ENCODE results near the gene HTRA2. TPM values are rescaled to one million over a fixed set of nuclear protein-coding genes. Genes with fewer than 3 reads are reported as not detected.

The HTRA2 gene
- total and polyA plus RNA-seq, 5 donors from 2014 or later: 25.8 to 34.1 (median 29.2) TPM

DNA sequence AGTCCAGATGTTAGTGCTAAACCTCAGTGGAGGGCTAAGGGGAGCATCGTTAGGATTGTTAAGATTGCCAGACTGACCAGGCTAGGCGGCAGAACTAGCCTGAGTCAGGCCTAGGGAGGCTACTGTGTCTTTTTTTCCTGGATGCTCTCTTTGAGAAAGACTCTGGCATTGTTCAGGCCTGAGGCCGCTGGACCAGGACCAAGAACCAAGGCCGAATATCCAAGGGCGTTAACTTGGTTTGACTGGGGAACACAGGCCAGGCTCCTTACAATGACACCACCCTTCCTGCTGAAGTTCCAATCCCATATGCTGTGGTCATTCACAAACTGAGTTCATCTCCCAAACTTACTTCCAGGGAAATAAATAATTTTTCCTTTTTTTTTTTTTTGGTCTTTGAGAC is 10.6 kb downstream of the HTRA2 start:
- no peaks in the 10 kb centered on the region for H3K4me1 Mint-ChIP-seq
- no peak overlapping the region for H3K27ac Mint-ChIP-seq
- no peak for ATAC-seq (ENCODE audit: low read depth in 2 of 2)
- no peak for DNase-seq
- H3K9me3 Mint-ChIP-seq: peaks cover 0 to 2% (median 0%) of the 10 kb centered on the region in 7 donors
- Histone ChIP-seq H3K9me3 (ENCODE audit: control insufficient read depth in 2 of 2, low read length in 2 of 2) (no peaks in the 10 kb centered on the region), H3K4me1 (ENCODE audit: control insufficient read depth, insufficient read depth, low read length, poor library complexity, severe bottlenecking) (no peaks in the 10 kb centered on the region), H3K27ac (ENCODE audit: insufficient read depth, low read length, poor library complexity, severe bottlenecking) (no peak overlapping the region), H3K36me3 (ENCODE audit: control insufficient read depth, insufficient read depth, low read length) (no peaks in the 10 kb centered on the region), H3K4me3 (ENCODE audit: low read depth, low read length) (no peak overlapping the region), H3K27me3 (ENCODE audit: control insufficient read depth, insufficient read depth, low read length) (peaks cover 28% of the 10 kb centered on the region)
- no peaks in the 10 kb centered on the region for H3K36me3 Mint-ChIP-seq
- H3K27me3 Mint-ChIP-seq: peaks cover 32% of the 10 kb centered on the region
- H3K4me3 Mint-ChIP-seq: no peak overlapping the region

DNA sequence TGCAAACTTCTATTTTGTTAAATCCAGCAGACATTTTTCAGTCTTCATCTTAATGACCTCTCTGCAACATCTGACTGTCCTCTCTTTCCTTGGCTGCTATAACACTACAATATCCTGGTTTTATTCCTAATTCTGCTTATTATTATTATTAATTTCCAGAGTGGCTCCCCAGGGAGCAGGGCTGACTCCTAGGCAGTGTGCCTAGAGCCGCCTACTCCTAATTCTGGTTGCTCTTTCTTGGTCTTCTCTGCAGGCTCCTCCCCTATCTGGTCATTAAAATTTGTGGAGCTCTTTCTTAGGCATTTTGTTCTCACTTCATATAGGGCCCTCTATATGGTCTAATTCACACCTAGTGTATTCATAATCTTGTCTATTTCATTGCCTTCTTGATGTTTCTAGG is 13.2 kb downstream of the HTRA2 start:
- Mint-ChIP-seq H3K27ac (no peak overlapping the region), H3K27me3 (peaks cover 50% of the 10 kb centered on the region), H3K4me3 (no peak overlapping the region), H3K36me3 (no peaks in the 10 kb centered on the region), H3K4me1 (peaks cover 0 to 2% (median under 1%) of the 10 kb centered on the region in 4 donors), H3K9me3 (peaks cover 0 to 2% (median 0%) of the 10 kb centered on the region in 7 donors)
- no peaks in the 10 kb centered on the region for H3K36me3 ChIP-seq (ENCODE audit: control insufficient read depth, insufficient read depth, low read length)
- H3K9me3 ChIP-seq (ENCODE audit: control insufficient read depth in 2 of 2, low read length in 2 of 2): no peaks in the 10 kb centered on the region
- ATAC-seq (ENCODE audit: low read depth in 2 of 2): no peak
- DNase-seq: no peak
- H3K27me3 ChIP-seq (ENCODE audit: control insufficient read depth, insufficient read depth, low read length): peaks cover 29% of the 10 kb centered on the region
- H3K4me3 ChIP-seq (ENCODE audit: low read depth, low read length): no peak overlapping the region
- no peak overlapping the region for H3K27ac ChIP-seq (ENCODE audit: insufficient read depth, low read length, poor library complexity, severe bottlenecking)
- no peaks in the 10 kb centered on the region for H3K4me1 ChIP-seq (ENCODE audit: control insufficient read depth, insufficient read depth, low read length, poor library complexity, severe bottlenecking)

DNA sequence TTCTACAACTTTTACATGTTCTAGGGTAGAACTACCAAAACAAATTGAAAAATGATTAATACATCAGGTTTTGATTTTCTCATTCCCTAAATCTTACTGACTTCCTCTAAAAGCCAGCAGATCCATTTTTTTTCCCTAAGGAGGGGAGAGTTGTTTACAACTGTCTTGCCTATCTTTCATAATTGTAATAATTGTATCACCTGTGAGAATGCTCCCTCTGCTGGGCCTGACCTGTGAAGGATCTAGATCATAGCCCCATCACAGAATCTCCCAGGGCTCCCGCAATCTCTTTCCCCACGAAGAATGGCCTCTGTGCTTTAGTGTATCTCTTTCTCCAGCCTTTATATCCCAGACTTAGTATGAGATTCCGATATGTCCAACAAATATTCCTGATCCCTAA is 14.9 kb downstream of the HTRA2 start:
- Histone ChIP-seq H3K36me3 (ENCODE audit: control insufficient read depth, insufficient read depth, low read length) (no peaks in the 10 kb centered on the region), H3K9me3 (ENCODE audit: control insufficient read depth in 2 of 2, low read length in 2 of 2) (no peaks in the 10 kb centered on the region), H3K27me3 (ENCODE audit: control insufficient read depth, insufficient read depth, low read length) (peaks cover 30% of the 10 kb centered on the region), H3K27ac (ENCODE audit: insufficient read depth, low read length, poor library complexity, severe bottlenecking) (no peak overlapping the region), H3K4me3 (ENCODE audit: low read depth, low read length) (no peak overlapping the region), H3K4me1 (ENCODE audit: control insufficient read depth, insufficient read depth, low read length, poor library complexity, severe bottlenecking) (peaks cover 13% of the 10 kb centered on the region)
- Mint-ChIP-seq H3K4me3 (peak overlapping the region in 1 of 4 donors; percentile 40), H3K36me3 (no peaks in the 10 kb centered on the region), H3K9me3 (peaks cover 0 to 2% (median 0%) of the 10 kb centered on the region in 7 donors), H3K27ac (no peak overlapping the region), H3K4me1 (peaks cover 5 to 13% (median 7%) of the 10 kb centered on the region in 4 donors), H3K27me3 (peaks cover 49% of the 10 kb centered on the region)
- peak in 1 of 3 donors; percentile 35 for DNase-seq
- ATAC-seq (ENCODE audit: low read depth in 2 of 2): no peak

DNA sequence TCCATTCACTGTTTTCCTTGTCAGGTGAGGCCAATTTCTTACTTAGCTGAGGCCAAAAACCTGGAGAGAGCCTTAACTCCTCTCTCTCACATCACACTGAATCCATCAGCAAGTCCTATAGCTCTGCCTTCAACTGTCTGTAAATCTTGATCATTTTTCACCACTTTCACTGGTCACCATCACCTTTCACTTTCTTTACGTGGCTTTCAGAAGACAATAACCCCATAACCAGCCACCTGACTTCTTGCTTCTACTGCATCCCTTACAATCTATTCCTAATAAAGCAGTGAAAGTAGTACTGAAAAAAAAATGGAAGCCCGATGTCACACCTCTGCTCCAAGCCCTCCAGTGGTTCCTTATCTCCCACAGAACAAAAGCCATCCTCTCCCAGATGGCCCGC is 16.3 kb downstream of the HTRA2 start:
- peaks cover 13% of the 10 kb centered on the region for H3K4me1 ChIP-seq (ENCODE audit: control insufficient read depth, insufficient read depth, low read length, poor library complexity, severe bottlenecking)
- H3K36me3 ChIP-seq (ENCODE audit: control insufficient read depth, insufficient read depth, low read length): no peaks in the 10 kb centered on the region
- no peaks in the 10 kb centered on the region for H3K9me3 ChIP-seq (ENCODE audit: control insufficient read depth in 2 of 2, low read length in 2 of 2)
- H3K4me3 Mint-ChIP-seq: no peak overlapping the region
- no peak for ATAC-seq (ENCODE audit: low read depth in 2 of 2)
- peaks cover 58% of the 10 kb centered on the region for H3K27me3 Mint-ChIP-seq
- H3K27ac ChIP-seq (ENCODE audit: insufficient read depth, low read length, poor library complexity, severe bottlenecking): no peak overlapping the region
- no peaks in the 10 kb centered on the region for H3K36me3 Mint-ChIP-seq
- no peak for DNase-seq
- H3K27ac Mint-ChIP-seq: no peak overlapping the region
- H3K9me3 Mint-ChIP-seq: peaks cover 0 to 2% (median 0%) of the 10 kb centered on the region in 7 donors
- peaks cover 5 to 14% (median 7%) of the 10 kb centered on the region in 4 donors for H3K4me1 Mint-ChIP-seq
- no peak overlapping the region for H3K4me3 ChIP-seq (ENCODE audit: low read depth, low read length)
- H3K27me3 ChIP-seq (ENCODE audit: control insufficient read depth, insufficient read depth, low read length): peaks cover 35% of the 10 kb centered on the region

DNA sequence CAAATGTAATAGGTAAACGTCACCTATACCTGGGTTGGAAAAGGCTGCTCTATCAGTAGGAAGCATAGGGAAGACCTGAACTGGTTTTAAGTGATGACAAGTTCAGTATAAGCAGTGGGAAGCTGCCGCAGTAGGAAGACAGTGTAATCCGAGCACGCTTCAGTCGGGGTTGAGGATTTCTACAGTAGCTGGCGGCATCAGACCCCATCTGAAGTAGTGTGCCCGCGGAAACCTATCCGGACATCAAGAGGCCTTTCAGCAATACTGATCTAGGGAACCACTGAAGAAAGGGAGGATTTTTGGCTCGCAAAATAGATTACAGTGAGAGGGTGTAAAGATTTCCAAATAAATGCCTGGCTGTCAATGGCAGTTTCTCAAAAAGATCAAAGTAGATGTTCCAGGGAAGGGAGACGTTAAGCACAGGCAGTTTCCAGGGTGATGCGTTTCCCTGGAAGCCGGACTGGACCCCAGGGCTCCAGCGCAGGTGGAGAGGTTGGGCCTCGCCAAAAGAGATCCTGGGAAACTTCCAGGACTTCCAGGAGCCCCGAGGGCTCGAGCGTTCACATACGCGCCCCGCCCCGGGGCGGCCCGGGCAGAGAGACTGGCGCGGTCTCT is 18.7 kb downstream of the HTRA2 start:
- Mint-ChIP-seq H3K36me3 (no peaks in the 10 kb centered on the region), H3K27ac (no peak overlapping the region), H3K4me3 (peak overlapping the region; percentile 42 to 86 (median 46)), H3K27me3 (peaks cover 68% of the 10 kb centered on the region), H3K4me1 (peaks cover 5 to 18% (median 10%) of the 10 kb centered on the region in 4 donors), H3K9me3 (peaks cover 0 to 3% (median 0%) of the 10 kb centered on the region in 7 donors)
- peaks cover 33% of the 10 kb centered on the region for H3K27me3 ChIP-seq (ENCODE audit: control insufficient read depth, insufficient read depth, low read length)
- peaks cover 13% of the 10 kb centered on the region for H3K4me1 ChIP-seq (ENCODE audit: control insufficient read depth, insufficient read depth, low read length, poor library complexity, severe bottlenecking)
- no peaks in the 10 kb centered on the region for H3K36me3 ChIP-seq (ENCODE audit: control insufficient read depth, insufficient read depth, low read length)
- ATAC-seq (ENCODE audit: low read depth in 2 of 2): no peak
- H3K9me3 ChIP-seq (ENCODE audit: control insufficient read depth in 2 of 2, low read length in 2 of 2): no peaks in the 10 kb centered on the region
- H3K4me3 ChIP-seq (ENCODE audit: low read depth, low read length): no peak overlapping the region
- no peak overlapping the region for H3K27ac ChIP-seq (ENCODE audit: insufficient read depth, low read length, poor library complexity, severe bottlenecking)
- no peak for DNase-seq

DNA sequence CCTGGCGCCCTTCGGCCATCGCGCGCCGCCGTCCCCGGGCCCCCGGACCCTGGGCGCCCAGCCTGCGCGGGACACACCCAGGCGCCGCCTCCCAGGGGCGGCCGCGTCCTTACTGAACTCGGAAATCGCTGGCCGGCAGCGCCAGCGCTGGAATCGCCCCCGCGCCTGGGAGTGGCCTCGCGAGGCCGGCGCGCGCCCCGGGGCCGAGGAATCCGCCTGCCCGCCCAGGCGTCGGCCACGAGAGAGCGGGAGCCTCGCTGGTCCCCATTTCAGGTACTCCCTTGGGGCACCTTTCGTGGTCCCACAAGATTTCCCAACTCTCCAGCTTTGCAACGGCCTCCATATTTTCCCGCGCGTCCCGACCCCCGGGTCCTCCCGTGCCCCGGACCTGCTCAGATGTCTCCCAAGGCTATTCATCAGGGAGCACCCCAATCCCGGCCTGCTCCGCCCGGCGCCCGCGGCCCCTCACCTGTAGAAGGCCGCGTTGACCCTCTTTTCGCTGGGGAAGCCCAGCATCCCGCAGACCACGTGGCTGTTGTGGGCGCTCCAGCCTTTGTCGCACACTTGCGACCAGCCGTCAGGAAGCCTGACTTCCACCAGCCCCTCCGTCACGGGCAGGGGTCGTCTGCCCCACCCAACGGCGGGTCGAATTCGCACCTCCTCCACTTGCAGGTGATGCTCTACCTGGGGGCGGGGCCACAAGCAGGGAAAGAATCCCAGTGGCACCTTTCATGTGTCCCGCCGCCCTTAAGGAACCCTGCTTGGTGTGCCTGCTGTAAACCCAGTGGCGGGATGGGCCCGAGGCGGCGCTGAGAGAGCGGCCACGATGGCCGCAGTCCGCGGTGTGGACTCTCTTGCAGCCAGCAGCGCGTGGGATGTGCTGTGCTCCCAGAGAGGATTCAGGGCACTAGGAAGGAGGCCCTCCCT is 19.4 kb downstream of the HTRA2 start:
- DNase-seq (no peak), ATAC-seq (ENCODE audit: low read depth in 2 of 2) (no peak)
- H3K4me3 ChIP-seq (ENCODE audit: low read depth, low read length): no peak overlapping the region
- H3K4me1 ChIP-seq (ENCODE audit: control insufficient read depth, insufficient read depth, low read length, poor library complexity, severe bottlenecking): peaks cover 19% of the 10 kb centered on the region
- H3K27ac ChIP-seq (ENCODE audit: insufficient read depth, low read length, poor library complexity, severe bottlenecking): no peak overlapping the region
- Mint-ChIP-seq H3K9me3 (peaks cover 0 to 3% (median 0%) of the 10 kb centered on the region in 7 donors), H3K4me1 (peaks cover 5 to 22% (median 10%) of the 10 kb centered on the region in 4 donors), H3K36me3 (no peaks in the 10 kb centered on the region), H3K4me3 (peak overlapping the region; percentile 5 to 65 (median 26)), H3K27me3 (peaks cover 68% of the 10 kb centered on the region), H3K27ac (no peak overlapping the region)
- no peaks in the 10 kb centered on the region for H3K36me3 ChIP-seq (ENCODE audit: control insufficient read depth, insufficient read depth, low read length)
- peaks cover 33% of the 10 kb centered on the region for H3K27me3 ChIP-seq (ENCODE audit: control insufficient read depth, insufficient read depth, low read length)
- H3K9me3 ChIP-seq (ENCODE audit: control insufficient read depth in 2 of 2, low read length in 2 of 2): no peaks in the 10 kb centered on the region

DNA sequence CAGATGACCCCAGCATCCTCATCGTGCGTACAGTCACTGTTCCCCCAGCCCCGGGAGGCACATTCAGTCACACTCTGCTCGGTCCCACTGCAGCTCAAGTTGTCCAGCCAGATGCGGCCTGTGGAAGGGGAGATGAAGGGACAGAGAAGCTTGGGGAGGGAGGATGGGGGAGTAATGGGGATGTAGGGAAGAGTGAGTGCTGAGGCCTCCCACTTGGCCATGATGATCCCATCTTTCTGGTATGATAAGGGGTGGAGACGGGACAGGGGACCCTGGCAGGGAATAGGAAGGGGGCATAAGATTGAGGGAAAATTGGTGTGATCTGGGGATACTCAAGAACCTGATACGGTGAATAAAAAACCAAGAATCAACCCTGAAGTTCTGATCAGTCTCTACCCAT is 20.5 kb downstream of the HTRA2 start:
- H3K27ac Mint-ChIP-seq: no peak overlapping the region
- peaks cover 62% of the 10 kb centered on the region for H3K27me3 Mint-ChIP-seq
- Histone ChIP-seq H3K27ac (ENCODE audit: insufficient read depth, low read length, poor library complexity, severe bottlenecking) (no peak overlapping the region), H3K27me3 (ENCODE audit: control insufficient read depth, insufficient read depth, low read length) (peaks cover 29% of the 10 kb centered on the region), H3K9me3 (ENCODE audit: control insufficient read depth in 2 of 2, low read length in 2 of 2) (no peaks in the 10 kb centered on the region), H3K4me3 (ENCODE audit: low read depth, low read length) (no peak overlapping the region), H3K36me3 (ENCODE audit: control insufficient read depth, insufficient read depth, low read length) (no peaks in the 10 kb centered on the region), H3K4me1 (ENCODE audit: control insufficient read depth, insufficient read depth, low read length, poor library complexity, severe bottlenecking) (peaks cover 26% of the 10 kb centered on the region)
- peaks cover 0 to 3% (median 0%) of the 10 kb centered on the region in 7 donors for H3K9me3 Mint-ChIP-seq
- H3K4me3 Mint-ChIP-seq: peak overlapping the region in 3 of 4 donors; percentile 61 to 92 (median 65)
- no peaks in the 10 kb centered on the region for H3K36me3 Mint-ChIP-seq
- DNase-seq (no peak), ATAC-seq (ENCODE audit: low read depth in 2 of 2) (no peak)
- peaks cover 5 to 26% (median 10%) of the 10 kb centered on the region in 4 donors for H3K4me1 Mint-ChIP-seq

Measured in CD4-positive, CD25-positive, alpha-beta regulatory T cell (primary cell).